GM12874 (cell line): ENCODE measurements around the gene SMS.
A peak's percentile ranks its signal among the peaks of the same experiment; 100 is the strongest.

Source experiments
- CTCF ChIP-seq: IDR thresholded peaks from 2 replicates; pipeline ENCODE4 v1.5.1; 2011; ENCODE audit warnings: low read depth, mild to moderate bottlenecking, control low read depth, low read length, moderate library complexity; ENCODE audit not compliant: insufficient read depth

SMS gene

GRCh38 chrX:21963269-21963668, 22.8 kb downstream of the SMS start:
- no peak for TF ChIP-seq CTCF

- TF ChIP-seq CTCF, result no peak
These were observed 23.4 kb downstream of the SMS start for GRCh38 chrX:21963731-21964405.

- no peak for TF ChIP-seq CTCF
These were observed 26.4 kb downstream of the SMS start for GRCh38 chrX:21966866-21967265.

GRCh38 chrX:21968333-21968732, 27.8 kb downstream of the SMS start:
- no peak for TF ChIP-seq CTCF

- no peak for TF ChIP-seq CTCF
These were observed 29.8 kb downstream of the SMS start for GRCh38 chrX:21970326-21970725.

GRCh38 chrX:21972046-21972445, 31.5 kb downstream of the SMS start:
- no peak for TF ChIP-seq CTCF

GRCh38 chrX:21972721-21973120, 32.2 kb downstream of the SMS start:
- TF ChIP-seq CTCF, result 0 out of 2 replicates have a peak, but pooled peaks have one; percentile 4
